Naive B cell (primary cell): Measurements from ENCODE around the gene TGM3. TPM values are rescaled to one million over a fixed set of nuclear protein-coding genes. Genes with fewer than 3 reads are reported as not detected.

ENCODE experiments used
- ATAC-seq, 2 donors: fragments of 150-1000 bp; cut with Tn5 transposase; 2 replicates each; pipeline ENCODE4 v1.10.0; 2021; ENCODE audit warnings: low read depth in 2 of 2, mild to moderate bottlenecking in 2 of 2, moderate library complexity in 2 of 2
- DNase-seq: peaks from one replicate; pipeline ENCODE4 v3.0.0; 2022
- H3K27ac Mint-ChIP-seq, 6 donors: one replicate each; pipeline ENCODE4 v1.8.0; 2020 to 2022; ENCODE audit warnings: mild to moderate bottlenecking in 6 of 6, mixed read lengths in 6 of 6, moderate library complexity in 5 of 6, inconsistent platforms in 2 of 6
- H3K27me3 Mint-ChIP-seq, 3 donors: one replicate each; pipeline ENCODE4 v1.8.0; 2021 to 2022; ENCODE audit warnings: mixed read lengths in 3 of 3, mild to moderate bottlenecking in 1 of 3
- H3K36me3 Mint-ChIP-seq, 2 donors: one replicate each; pipeline ENCODE4 v1.8.0; 2020 to 2022; ENCODE audit warnings: mixed read lengths in 2 of 2, inconsistent platforms in 1 of 2, mild to moderate bottlenecking in 1 of 2
- H3K4me1 Mint-ChIP-seq, 3 donors: one replicate each; pipeline ENCODE4 v1.8.0; 2020 to 2022; ENCODE audit warnings: mixed read lengths in 3 of 3, inconsistent platforms in 1 of 3, mild to moderate bottlenecking in 1 of 3, moderate library complexity in 1 of 3
- H3K4me3 Mint-ChIP-seq, 8 donors: one replicate each; pipeline ENCODE4 v1.8.0; 2020 to 2022; ENCODE audit warnings: mild to moderate bottlenecking in 8 of 8, mixed read lengths in 8 of 8, moderate library complexity in 8 of 8, inconsistent platforms in 2 of 8
- H3K9me3 Mint-ChIP-seq, 7 donors: one replicate each; pipeline ENCODE4 v1.8.0; 2020 to 2022; ENCODE audit warnings: mixed read lengths in 7 of 7, mild to moderate bottlenecking in 5 of 7, inconsistent platforms in 2 of 7, moderate library complexity in 1 of 7
- polyA plus RNA-seq, 6 donors: library from polyadenylated mRNA; unstranded; fragments of 300-500 nt; fragmentation: Illumina TruSeq; gene quantifications; one replicate each; pipeline ENCODE4 v1.2.3, GENCODE V29; 2021; ENCODE audit warnings: low read depth in 6 of 6

The TGM3 gene
- polyA plus RNA-seq, 6 donors from 2014 or later = not detected

DNA sequence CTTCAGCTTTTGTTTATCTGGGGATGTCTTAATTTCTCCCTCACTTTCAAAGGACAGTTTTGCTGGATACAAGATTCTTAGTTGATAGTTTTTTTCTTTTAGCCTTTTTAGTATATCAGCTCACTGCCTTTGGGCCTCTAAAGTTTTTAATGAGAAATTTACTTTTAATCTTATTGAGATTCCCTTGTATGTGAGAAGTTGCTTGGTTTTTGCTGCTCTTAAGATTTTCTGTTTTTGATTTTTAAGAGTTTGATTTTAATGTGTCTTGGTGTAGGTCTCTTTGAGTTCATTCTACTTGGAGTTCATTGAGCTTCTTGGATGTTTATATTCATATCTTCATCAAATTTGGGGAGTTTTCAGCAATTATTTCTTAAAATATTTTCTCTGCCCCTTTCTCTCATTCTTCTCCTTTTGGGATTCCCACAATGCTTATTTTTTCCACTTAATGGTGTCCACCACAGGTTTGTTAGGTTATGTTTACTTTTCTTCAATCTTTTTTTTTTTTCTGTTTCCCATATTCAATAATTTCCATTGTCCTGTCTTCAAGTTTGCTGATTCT is 65.3 kb downstream of the TGM3 start:
- H3K9me3 Mint-ChIP-seq = peaks cover 5 to 46% (median 25%) of the 10 kb centered on the region in 7 donors
- no peak overlapping the region for H3K4me3 Mint-ChIP-seq
- peaks cover 31 to 43% (median 39%) of the 10 kb centered on the region in 3 donors for H3K27me3 Mint-ChIP-seq
- ATAC-seq = no peak
- no peak for DNase-seq
- H3K4me1 Mint-ChIP-seq = no peaks in the 10 kb centered on the region
- peaks cover 0 to 19% of the 10 kb centered on the region in 2 donors for H3K36me3 Mint-ChIP-seq
- H3K27ac Mint-ChIP-seq = no peak overlapping the region

DNA sequence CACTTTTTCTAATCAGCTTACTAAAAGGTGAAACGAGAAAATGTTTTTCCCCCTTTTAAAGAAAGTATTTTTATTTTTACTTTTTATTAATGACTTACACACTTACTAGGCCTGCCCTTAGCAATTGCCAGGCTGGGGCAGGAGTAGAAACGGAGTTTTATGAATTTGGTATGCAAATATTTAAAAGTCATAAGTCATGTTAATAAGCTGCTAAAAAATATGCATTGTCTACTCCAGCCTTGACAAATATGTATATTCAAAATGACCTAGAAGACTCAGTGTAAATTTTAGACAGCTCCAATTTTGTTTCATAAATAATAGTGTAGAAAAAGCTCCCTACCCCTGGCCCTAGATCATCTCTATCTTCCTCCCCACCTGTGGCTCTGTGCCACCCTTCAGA is 67.4 kb downstream of the TGM3 start:
- Mint-ChIP-seq H3K27ac (no peak overlapping the region), H3K27me3 (peaks cover 28 to 35% (median 30%) of the 10 kb centered on the region in 3 donors), H3K36me3 (peaks cover 0 to 19% of the 10 kb centered on the region in 2 donors), H3K4me1 (no peaks in the 10 kb centered on the region), H3K9me3 (peaks cover 5 to 49% (median 25%) of the 10 kb centered on the region in 7 donors), H3K4me3 (no peak overlapping the region)
- no peak for DNase-seq
- ATAC-seq = no peak

DNA sequence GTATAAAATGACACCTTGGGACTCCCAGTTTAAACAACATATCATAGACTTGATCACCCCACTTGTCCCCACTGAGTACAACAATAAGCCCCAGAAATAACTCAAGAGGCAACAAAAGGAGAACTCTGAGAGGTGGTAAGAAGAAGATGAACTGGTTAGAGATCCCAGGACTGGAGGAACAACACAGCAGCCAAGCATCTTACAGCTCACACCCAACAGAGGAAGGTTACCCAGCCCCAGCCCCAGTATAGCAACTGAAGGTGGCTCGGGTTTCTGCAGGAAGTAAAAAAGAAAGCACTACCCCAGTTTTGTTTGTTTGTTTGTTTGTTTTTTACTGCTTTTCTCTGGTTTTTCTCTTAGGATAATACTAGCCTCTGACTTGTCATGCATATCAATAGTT is 67.8 kb downstream of the TGM3 start:
- Mint-ChIP-seq H3K9me3 (peaks cover 7 to 53% (median 27%) of the 10 kb centered on the region in 7 donors), H3K4me3 (no peak overlapping the region), H3K27me3 (peaks cover 30 to 39% (median 32%) of the 10 kb centered on the region in 3 donors), H3K36me3 (peaks cover 0 to 19% of the 10 kb centered on the region in 2 donors), H3K4me1 (no peaks in the 10 kb centered on the region), H3K27ac (no peak overlapping the region)
- ATAC-seq = no peak
- no peak for DNase-seq

DNA sequence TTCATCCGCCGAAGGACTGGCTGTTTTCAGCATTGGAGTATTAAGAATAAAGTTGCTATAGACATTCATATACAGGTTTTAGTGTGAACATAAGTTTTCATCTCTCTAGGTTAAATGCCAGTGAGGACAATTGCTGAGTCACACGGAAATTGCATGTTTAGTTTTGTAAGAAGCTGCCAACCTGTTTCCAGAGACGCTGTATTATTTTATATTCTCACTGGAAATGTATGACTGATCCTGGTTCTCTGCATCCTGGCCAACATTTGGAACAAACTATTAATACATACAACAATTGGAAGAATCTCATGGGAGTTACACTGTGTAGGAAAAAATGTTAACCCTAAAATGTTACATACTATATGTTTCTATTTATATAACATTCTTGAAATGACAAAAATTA is 68.2 kb downstream of the TGM3 start:
- Mint-ChIP-seq H3K27me3 (peaks cover 28 to 39% (median 36%) of the 10 kb centered on the region in 3 donors), H3K9me3 (peaks cover 12 to 54% (median 32%) of the 10 kb centered on the region in 7 donors), H3K36me3 (peaks cover 0 to 23% of the 10 kb centered on the region in 2 donors), H3K4me3 (no peak overlapping the region), H3K27ac (no peak overlapping the region), H3K4me1 (no peaks in the 10 kb centered on the region)
- ATAC-seq (no peak), DNase-seq (no peak)

DNA sequence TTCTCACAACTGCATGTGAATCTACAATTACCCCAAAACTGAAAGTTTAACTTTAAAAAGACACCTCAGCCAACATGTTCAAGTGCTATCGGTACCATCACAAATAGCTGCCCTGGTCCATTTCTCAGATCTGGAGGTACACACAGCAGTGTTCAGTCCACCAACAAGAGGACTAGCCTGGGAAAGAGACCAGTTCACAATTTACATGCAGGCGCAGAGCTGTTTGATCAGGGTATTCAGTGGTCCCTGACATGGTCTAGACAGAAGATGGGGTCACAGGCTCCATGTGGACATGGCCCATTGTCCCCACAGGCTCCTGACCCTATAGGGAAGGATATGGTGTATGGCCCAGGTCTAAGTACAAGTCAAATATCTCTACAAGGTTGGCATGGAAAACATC is 69.3 kb downstream of the TGM3 start:
- Mint-ChIP-seq H3K4me3 (no peak overlapping the region), H3K27me3 (peaks cover 30 to 42% (median 34%) of the 10 kb centered on the region in 3 donors), H3K4me1 (no peaks in the 10 kb centered on the region), H3K36me3 (peaks cover 0 to 27% of the 10 kb centered on the region in 2 donors), H3K9me3 (peaks cover 14 to 48% (median 33%) of the 10 kb centered on the region in 7 donors), H3K27ac (no peak overlapping the region)
- no peak for DNase-seq
- no peak for ATAC-seq

DNA sequence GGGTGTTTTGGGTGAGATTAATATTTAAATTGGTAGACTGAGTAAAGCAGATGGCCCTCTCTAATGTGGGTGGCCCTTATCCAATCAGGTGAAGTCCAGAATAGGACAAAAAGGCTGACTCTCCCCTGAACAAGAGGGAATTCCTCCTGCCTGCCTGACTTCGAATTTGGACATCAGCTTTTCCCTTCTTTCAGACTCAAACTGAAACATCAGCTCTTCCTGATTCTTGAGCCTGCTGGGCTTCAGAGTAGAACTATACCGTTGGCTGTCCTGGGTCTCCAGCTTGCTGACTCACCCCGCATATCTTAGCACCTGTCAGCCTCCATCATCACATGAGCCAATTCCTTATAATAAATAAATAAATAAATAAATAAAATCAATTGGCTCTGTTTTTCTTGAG is 69.9 kb downstream of the TGM3 start:
- DNase-seq (no peak), ATAC-seq (no peak)
- H3K4me1 Mint-ChIP-seq = no peaks in the 10 kb centered on the region
- peaks cover 0 to 27% of the 10 kb centered on the region in 2 donors for H3K36me3 Mint-ChIP-seq
- H3K27ac Mint-ChIP-seq = no peak overlapping the region
- no peak overlapping the region for H3K4me3 Mint-ChIP-seq
- H3K9me3 Mint-ChIP-seq = peaks cover 11 to 46% (median 29%) of the 10 kb centered on the region in 7 donors
- H3K27me3 Mint-ChIP-seq = peaks cover 36 to 47% (median 36%) of the 10 kb centered on the region in 3 donors

DNA sequence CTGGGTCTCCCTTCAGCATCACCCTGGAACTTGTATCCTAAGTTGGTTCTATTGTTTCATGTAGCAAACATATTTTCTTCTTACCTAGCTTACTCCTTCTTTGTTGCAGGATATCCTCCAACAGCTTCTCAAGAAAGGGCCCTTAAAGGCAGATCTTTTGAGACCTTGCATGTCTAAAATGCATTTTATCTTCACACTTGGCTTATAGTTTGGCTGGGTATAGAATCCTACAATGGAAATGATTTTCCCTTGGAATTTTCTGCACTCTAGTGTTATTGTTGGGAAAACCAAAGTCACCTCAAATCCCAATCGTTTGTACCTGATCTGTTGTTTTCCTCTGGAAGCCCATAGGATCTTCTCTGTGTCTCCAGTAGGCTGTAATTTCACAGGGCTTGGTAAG is 72.8 kb downstream of the TGM3 start:
- ATAC-seq = no peak
- H3K27me3 Mint-ChIP-seq = peaks cover 50 to 65% (median 53%) of the 10 kb centered on the region in 3 donors
- H3K27ac Mint-ChIP-seq = no peak overlapping the region
- H3K9me3 Mint-ChIP-seq = peaks cover 6 to 34% (median 16%) of the 10 kb centered on the region in 7 donors
- H3K36me3 Mint-ChIP-seq = peaks cover 0 to 10% of the 10 kb centered on the region in 2 donors
- DNase-seq = no peak
- no peak overlapping the region for H3K4me3 Mint-ChIP-seq
- H3K4me1 Mint-ChIP-seq = no peaks in the 10 kb centered on the region

DNA sequence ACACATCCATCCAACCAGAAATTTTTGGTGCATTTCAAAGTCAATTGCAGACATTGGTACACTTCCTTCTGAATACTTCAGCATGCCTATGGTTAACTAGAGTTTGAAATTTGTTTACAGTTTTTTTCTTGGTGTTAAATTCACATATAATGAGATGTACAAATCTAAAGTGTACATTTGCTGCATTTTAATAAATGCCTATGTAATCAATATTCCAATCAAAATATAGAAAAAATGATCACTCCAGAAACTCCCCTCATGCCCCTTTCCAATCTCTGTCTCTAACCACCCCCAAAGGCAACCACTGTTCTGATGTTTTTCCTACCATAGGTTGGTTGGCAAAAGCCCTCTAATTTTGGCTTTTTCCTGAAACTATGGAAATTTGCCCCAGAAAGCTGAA is 77.3 kb downstream of the TGM3 start:
- no peak overlapping the region for H3K27ac Mint-ChIP-seq
- no peaks in the 10 kb centered on the region for H3K4me1 Mint-ChIP-seq
- H3K4me3 Mint-ChIP-seq = no peak overlapping the region
- peaks cover 0 to 8% of the 10 kb centered on the region in 2 donors for H3K36me3 Mint-ChIP-seq
- peaks cover 52 to 71% (median 67%) of the 10 kb centered on the region in 3 donors for H3K27me3 Mint-ChIP-seq
- ATAC-seq (no peak), DNase-seq (no peak)
- peaks cover 4 to 26% (median 14%) of the 10 kb centered on the region in 7 donors for H3K9me3 Mint-ChIP-seq

DNA sequence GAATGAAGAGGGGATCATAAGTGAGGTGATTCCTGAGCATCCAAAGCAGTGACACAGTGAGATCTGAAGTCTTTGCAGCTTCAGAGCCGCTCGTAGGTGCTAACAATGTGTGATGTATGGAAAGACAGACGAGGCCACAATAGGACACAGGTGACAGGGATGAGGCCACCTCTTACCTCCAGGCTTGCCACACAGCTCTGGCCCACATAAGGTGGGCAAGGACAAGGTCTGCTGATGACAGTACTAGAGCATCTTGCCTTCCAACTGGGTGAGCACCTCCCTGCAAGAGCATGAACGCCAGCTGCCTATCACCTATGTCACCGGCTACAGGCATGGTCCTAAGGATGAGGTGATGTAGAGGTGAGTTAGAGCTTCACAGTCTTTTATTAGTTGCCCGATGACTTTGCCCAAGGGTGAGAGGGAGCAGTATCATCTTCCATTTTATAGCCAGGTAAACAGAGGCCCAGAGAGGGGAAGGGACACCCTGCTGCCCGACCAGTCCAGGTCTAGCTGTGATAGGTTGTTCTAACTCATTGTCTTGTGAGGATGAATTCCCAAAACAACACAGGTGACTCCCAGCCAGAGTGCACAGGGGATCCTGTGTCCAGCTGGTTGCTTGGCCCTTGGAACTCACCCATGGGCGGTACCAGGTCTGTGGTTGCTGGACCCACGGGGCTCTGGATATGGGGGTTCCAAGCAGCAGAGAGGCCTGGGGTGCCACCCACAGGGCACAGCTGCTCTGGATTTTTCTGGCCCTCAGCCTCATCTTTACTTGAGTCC is 78.7 kb downstream of the TGM3 start:
- Mint-ChIP-seq H3K27me3 (peaks cover 51 to 58% (median 53%) of the 10 kb centered on the region in 3 donors), H3K4me1 (no peaks in the 10 kb centered on the region), H3K9me3 (peaks cover 0 to 13% (median 3%) of the 10 kb centered on the region in 7 donors), H3K36me3 (no peaks in the 10 kb centered on the region), H3K27ac (peak overlapping the region in 2 of 6 donors; percentile 0 to 40), H3K4me3 (no peak overlapping the region)
- no peak for ATAC-seq
- DNase-seq = no peak

DNA sequence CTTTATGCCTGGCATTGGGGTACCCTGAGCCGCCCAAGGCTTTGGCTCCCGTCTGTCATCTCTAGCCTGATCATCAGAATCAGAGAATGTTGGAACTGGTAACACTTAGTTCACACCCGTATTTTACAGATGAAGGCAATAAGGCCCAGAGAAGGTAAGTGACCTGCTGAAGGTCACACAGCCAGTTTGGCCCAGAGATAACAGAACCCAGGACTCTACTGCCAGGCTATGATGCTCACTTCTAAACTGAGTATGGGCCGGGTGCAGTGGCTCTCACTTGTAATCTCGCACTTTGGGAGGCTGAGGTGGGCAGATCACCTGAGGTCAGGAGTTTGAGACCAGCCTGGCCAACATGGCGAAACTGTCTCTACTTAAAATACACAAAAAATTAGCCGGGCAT is 83.1 kb downstream of the TGM3 start:
- Mint-ChIP-seq H3K4me1 (no peaks in the 10 kb centered on the region), H3K27ac (no peak overlapping the region), H3K9me3 (no peaks in the 10 kb centered on the region), H3K4me3 (no peak overlapping the region), H3K36me3 (peaks cover 0 to 7% of the 10 kb centered on the region in 2 donors), H3K27me3 (peaks cover 38 to 50% (median 49%) of the 10 kb centered on the region in 3 donors)
- no peak for DNase-seq
- no peak for ATAC-seq

DNA sequence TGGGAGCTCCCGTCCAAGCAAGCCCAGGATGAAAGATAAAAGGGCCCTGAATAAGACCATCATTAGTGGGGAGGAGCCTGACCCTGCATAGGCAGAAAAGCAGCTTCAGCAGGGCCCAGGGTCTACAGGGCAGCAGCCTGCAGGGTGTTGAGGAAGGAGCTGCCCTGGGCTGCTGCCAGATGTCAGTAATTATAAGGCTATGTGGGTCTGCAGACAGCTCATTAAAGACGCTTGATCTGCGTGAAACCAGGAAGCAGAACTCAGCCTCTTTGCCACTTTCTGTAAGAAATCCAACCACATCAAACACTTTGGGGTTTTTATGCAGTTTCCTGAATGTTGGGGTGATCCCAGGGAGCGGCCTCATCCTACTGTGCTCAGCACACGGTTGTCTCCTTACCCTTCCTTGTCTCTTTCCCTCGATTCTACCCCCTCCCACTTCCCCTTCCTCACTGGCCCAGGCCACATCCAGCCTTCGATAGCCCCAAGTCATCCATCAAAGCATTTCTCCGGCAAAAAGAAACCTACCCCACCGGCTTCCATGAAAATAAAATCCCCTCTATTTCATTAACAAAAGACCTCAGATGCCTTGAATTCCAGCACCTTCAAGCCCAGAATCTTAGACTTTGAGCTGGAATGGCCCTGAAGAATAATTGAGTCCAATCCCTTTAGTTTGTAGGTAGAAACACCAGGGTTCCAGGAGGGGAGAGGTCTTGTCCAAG is 83.9 kb downstream of the TGM3 start:
- Mint-ChIP-seq H3K9me3 (no peaks in the 10 kb centered on the region), H3K36me3 (peaks cover 0 to 7% of the 10 kb centered on the region in 2 donors), H3K27ac (no peak overlapping the region), H3K4me3 (no peak overlapping the region), H3K27me3 (peaks cover 40 to 50% (median 41%) of the 10 kb centered on the region in 3 donors), H3K4me1 (no peaks in the 10 kb centered on the region)
- ATAC-seq (no peak), DNase-seq (no peak)

DNA sequence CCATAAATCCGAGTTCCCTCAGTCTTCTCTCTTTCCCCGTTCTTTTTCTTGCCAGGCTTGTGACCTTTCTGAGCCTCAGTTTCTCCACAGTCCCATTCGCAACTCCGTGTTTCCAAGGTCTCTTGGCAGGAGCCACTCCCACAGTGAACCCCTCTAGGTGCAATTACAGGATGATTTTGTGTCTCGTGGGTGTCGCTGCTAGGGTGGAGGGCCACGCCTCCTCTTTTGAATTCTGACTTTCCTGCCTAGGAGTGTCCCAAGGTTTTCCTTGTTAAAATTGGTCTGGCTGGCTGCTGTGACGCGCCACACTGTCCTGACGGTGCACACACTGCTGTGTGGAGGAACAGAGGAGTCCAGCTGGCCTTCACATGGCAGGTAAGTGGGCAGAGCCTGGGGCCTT is 84.8 kb downstream of the TGM3 start, which contains the start of gene TGM6:
Gene TGM6 (plus strand): TSS at position 301 of the 400 bp plus-strand sequence. CDS start 68 bp downstream, at position 369.
- Mint-ChIP-seq H3K4me3 (peak within 1 kb of the TSS in 1 of 8 donors; percentile 21), H3K4me1 (no peaks in the 10 kb centered on the region), H3K36me3 (peaks cover 0 to 7% of the 10 kb centered on the region in 2 donors), H3K9me3 (no peaks in the 10 kb centered on the region), H3K27ac (peak within 1 kb of the TSS in 2 of 6 donors; percentile 16 to 39), H3K27me3 (peaks cover 40 to 57% (median 48%) of the 10 kb centered on the region in 3 donors)
- no peak for DNase-seq
- ATAC-seq = no peak

DNA sequence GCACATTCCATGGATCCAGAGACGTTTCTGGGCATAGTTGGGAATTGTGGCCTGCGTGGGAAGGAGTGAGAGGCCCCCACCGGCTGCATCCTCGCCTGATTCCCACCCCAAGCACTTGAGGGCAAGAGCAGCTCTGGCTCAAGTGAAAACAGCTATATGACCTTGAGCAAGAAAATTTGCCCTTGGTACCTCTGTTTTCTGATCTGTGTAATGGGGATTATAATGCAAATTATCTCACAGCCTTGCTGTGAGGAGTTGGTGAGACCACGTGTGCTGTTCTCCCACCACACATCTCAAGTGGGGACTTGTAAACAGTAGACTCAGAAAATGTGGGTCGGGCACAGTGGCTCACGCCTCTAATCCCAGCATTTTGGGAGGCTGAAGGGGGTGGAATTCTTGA is 85.5 kb downstream of the TGM3 start:
- Mint-ChIP-seq H3K27me3 (peaks cover 37 to 57% (median 42%) of the 10 kb centered on the region in 3 donors), H3K4me3 (no peak overlapping the region), H3K9me3 (peaks cover 0 to 2% (median 0%) of the 10 kb centered on the region in 7 donors), H3K36me3 (peaks cover 0 to 7% of the 10 kb centered on the region in 2 donors), H3K4me1 (peaks cover 0 to 3% (median 0%) of the 10 kb centered on the region in 3 donors), H3K27ac (no peak overlapping the region)
- ATAC-seq (no peak), DNase-seq (no peak)
